ENCODE data around the gene LRP1B.

The LRP1B gene

GRCh38 chr2:141589314-141589713 is 541.5 kb downstream of the LRP1B start:
- DNase-seq (ENCODE audit: low read depth) = no peak

GRCh38 chr2:141586985-141587384 is 543.8 kb downstream of the LRP1B start:
- no peak for DNase-seq (ENCODE audit: low read depth)

DNA sequence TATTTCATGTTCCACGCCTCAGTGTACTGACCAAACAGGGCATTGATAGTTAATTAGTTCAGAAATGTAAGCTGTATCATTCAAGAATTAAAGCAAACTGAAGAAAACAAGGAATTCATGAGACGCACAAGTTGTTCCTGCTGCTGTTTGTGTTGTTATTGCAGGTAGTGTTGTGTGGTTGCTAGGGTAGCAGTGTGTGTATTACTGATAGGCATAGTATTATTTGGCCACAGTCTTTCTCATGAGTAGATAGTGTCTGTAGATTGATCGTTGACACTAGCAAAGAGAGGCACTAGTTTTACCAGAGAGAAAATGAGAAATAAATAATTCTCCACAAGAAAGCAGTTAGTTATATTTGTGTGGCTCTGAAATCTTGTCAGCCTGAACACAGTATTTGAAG is 548.6 kb downstream of the LRP1B start:
- DNase-seq (ENCODE audit: low read depth) = no peak

DNA sequence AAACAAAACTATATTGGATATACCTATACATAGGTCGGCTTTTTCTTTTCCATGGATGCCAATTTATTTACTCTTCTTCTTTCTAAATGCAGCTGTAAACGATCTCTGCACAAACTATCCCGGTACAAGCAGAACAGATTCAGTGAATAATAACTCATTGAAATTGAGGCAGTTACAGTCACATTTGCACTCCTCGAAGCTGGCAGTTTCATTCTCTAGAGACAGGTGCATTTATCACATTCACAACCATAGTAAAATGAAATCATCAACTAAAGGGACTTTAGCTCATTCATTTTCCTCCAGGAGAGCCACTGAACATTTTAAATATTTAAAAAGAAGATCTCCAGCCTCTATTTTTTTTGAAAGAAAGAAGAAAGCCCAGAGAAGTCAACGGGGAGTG is 551.7 kb downstream of the LRP1B start:
- DNase-seq (ENCODE audit: low read depth) = no peak

DNA sequence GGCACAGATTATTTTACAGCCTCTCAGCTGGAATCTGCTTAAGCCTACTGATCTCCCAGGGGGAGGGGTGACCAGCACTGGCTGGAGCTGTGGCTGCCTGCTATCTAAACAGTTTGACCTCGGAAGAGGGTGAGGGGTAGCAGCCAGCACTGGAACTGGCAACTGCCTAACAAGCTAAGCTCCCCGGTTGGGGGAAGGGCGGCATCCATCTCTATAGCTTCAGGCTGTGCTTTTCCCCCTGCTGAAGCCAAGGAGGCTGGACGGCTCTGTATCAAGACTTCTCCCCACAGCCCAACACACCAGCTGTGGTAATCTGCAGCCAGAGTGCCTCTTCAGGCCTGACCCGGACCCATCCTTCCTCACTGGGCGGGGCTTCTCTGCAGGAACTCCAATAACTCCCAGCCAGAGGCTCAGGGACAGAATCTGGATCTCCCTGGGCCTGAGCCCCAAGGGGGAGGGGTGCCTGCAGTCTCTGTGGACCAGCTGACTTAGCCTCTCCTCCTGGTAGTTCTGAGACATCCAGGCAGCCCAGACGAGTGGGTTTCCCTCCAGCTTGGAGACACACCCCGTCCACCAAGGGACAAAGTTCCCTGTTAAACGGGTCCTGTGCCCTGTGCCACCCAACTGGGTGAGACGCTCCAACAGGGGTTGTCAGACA is 560.2 kb downstream of the LRP1B start:
- DNase-seq (ENCODE audit: low read depth) = no peak

GRCh38 chr2:141569941-141570340 is 560.9 kb downstream of the LRP1B start:
- DNase-seq (ENCODE audit: low read depth) = no peak

DNA sequence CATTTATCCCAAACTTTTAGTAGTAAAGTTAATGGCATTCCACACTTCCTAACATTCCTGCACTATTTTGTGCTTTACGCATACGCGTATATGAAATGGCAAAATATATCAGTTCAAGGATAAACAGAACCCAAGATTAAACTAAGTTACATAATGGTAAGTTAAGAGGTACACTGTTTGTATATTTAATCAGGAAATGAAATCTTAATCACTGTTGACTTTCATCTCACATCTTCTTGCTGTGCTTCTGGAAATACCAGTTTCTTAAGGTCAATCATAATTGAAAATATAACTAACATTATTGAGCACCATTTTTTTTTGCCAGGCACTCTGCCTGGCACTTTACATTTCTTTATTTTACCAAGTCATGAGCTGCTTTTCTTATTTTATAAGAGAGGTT is 565.2 kb downstream of the LRP1B start:
- DNase-seq (ENCODE audit: low read depth) = no peak

DNA sequence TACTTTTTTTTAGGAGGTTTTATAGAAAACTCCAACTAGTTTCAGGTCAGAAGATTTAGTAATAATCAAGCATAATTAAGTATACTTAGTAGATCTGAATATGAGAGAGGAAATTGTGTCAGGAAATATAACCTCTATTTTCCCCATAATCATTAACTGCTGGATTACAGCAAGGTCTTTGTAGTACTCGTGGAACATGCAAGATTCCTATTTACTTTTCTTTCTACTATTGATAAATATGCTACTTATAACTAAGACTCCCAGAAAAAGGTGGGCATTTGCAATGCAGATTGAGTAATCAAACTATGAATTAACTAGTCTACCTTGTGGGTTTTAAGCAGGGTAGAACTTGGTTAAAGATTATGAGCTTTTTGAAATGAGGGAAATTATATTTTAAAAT is 570.1 kb downstream of the LRP1B start:
- no peak for DNase-seq (ENCODE audit: low read depth)

DNA sequence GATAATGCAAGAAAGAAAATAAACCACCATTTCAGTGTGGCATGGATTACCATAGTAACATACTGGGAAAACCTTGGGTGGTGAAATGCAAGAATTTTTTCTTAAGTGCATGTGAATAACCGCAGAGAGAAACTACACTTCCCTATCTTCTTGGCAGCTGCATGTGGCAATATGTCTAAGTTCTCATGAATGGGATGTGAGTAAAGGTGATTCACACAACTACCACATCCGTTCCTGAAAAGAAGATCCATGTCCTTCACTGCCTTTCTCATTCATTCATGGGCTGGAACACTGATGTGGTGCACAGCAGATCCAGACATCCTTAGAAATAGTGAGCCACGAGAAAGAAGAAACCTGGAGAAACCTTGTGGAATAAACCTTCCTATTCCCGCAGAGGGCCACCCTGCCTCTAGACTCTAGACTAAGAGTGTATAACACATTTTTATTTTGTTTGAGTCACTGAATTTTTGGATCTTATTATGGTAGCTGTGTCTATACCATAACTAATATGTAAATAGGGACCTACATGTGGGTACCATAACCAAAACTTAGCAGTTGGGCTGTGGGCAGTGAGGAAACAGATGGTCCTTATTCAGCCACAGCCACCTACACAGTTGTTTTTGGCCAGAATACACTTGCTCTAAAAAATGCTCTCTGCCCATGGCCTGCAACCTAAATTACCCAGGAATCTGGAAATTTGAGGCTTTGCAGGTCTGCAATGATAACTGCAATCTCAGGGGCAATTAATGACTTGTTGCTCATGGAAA is 573.3 kb downstream of the LRP1B start:
- DNase-seq (ENCODE audit: low read depth) = no peak

GRCh38 chr2:141555876-141556470 is 574.8 kb downstream of the LRP1B start:
- no peak for DNase-seq (ENCODE audit: low read depth)

- DNase-seq (ENCODE audit: low read depth) = no peak
Measured at GRCh38 chr2:141554810-141555209, 576.0 kb downstream of the LRP1B start.

GRCh38 chr2:141534666-141535362 is 596.0 kb downstream of the LRP1B start:
- DNase-seq (ENCODE audit: low read depth) = no peak

DNA sequence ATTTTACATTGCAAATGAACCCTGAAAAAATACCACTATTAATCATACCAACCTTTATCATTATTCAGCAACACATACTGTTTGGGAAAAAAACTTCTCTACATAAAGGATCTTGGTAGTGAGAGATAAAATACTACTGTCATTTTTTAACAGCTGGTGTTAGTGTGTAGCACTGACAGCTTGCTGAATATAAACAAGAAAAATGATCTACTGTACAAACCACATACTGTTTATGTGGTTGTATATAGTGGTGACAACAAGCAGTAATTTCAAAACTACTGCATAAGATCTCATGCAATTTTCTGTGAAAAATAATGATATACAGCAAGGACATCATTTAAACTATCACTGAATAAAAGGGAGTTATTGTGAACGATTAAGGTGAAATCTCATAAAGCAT is 601.2 kb downstream of the LRP1B start:
- DNase-seq (ENCODE audit: low read depth) = no peak

DNA sequence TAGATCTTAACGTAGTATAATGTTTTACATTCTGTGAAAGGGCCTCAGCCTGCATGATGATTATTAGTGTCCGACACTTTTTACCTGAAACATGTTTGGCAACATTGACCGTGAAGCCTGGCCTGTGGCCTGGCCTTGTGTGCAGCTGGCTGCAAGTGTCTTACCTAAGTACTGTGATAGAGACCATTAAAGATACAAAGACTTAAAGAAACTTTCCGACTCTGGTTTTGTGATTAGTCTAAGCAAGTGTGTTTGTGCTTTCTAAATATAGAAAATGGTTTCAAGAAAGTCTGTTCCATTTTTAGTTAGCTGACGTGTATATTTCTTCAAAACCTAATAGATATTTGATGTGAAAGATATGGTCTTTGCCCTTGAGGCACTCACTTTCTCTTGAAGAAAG is 601.8 kb downstream of the LRP1B start:
- no peak for DNase-seq (ENCODE audit: low read depth)

- no peak for DNase-seq (ENCODE audit: low read depth)
Measured at GRCh38 chr2:141526760-141527159, 604.1 kb downstream of the LRP1B start.

DNA sequence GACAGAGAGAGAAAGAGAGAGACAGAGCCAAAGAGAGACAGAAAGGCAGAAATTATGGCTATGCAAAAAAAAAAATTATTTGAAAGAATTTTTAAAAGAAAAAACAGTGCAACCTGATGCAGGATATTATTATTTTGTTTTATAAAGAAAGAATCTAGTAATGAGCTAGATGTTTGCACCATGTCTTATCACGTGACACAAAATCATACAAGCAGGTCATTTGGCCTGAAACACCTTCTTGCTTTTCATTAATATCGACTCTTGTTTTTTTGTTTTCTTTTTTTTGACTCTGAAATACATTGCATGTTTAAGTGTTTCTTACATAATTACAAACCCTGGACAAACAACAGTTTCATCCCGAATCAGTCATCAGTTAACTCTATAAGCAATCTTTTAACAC is 606.0 kb downstream of the LRP1B start:
- DNase-seq (ENCODE audit: low read depth) = no peak

GRCh38 chr2:141523199-141523598 is 607.6 kb downstream of the LRP1B start:
- DNase-seq (ENCODE audit: low read depth) = no peak

- no peak for DNase-seq (ENCODE audit: low read depth)
Measured at GRCh38 chr2:141522702-141523101, 608.1 kb downstream of the LRP1B start.

DNA sequence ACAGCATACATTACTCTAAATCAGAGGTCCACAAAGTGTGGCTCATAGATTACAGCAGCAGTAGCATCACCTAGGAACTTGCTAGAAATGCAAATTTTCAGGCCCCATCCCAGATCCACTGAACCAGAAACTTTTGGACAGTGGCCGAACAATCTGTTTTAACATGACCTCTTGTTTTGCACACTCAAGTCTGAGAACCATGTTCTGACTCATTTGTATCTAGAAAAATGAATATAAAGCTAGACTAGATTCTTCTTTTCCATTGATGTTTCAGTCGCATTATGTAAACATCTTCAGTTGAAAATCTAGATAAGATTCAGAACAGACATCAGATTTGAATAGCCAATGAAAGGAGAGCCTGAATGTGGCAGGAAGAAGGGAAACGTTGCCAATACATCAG is 608.8 kb downstream of the LRP1B start:
- DNase-seq (ENCODE audit: low read depth) = no peak

DNA sequence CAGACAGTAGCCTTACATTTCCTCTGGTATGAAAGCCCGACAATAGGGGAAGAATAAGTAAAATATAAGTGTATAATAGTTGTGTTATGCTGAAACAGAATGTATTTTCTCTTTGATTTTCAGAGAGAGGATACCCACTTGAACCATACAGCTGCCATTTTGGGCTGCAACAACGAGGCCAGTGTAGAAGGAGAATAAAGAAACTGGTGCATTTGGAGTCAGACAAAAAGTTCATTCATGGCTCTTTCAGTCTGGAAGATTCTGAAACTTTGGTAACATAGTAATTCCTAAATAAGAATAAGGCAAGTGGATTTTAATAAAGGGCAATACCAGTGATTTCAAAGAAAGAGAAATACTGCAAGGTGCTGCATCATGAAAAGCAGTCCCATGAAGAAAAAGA is 610.9 kb downstream of the LRP1B start:
- DNase-seq (ENCODE audit: low read depth) = no peak

GRCh38 chr2:141517852-141518421 is 612.9 kb downstream of the LRP1B start:
- DNase-seq (ENCODE audit: low read depth) = no peak

- no peak for DNase-seq (ENCODE audit: low read depth)
Measured at GRCh38 chr2:141517180-141517851, 613.5 kb downstream of the LRP1B start.
